Endodermal cell (in vitro differentiated cells): ENCODE data around the gene LEKR1. TPM values are rescaled to one million over a fixed set of nuclear protein-coding genes. Genes with fewer than 3 reads are reported as not detected.

Experiments
- DNase-seq: peaks from one replicate; pipeline ENCODE4 v3.0.0-alpha.2; 2017
- H3K27ac ChIP-seq: 2 replicates; pipeline ENCODE4 v1.5.1; 2013; ENCODE audit warnings: mild to moderate bottlenecking, low read depth, low read length, moderate library complexity
- H3K27me3 ChIP-seq: 2 replicates; pipeline ENCODE4 v1.6.1; 2013; ENCODE audit warnings: mild to moderate bottlenecking, low read length, moderate library complexity; ENCODE audit not compliant: insufficient read depth, control insufficient read depth, poor library complexity, severe bottlenecking
- H3K36me3 ChIP-seq: 2 replicates; pipeline ENCODE4 v1.7.0; 2013; ENCODE audit warnings: mild to moderate bottlenecking, low read length, moderate library complexity; ENCODE audit not compliant: control insufficient read depth, insufficient read depth
- H3K4me1 ChIP-seq: one replicate; pipeline ENCODE4 v1.7.0; 2013; ENCODE audit warnings: low read length; ENCODE audit not compliant: control insufficient read depth, insufficient read depth
- H3K4me3 ChIP-seq: 2 replicates; pipeline ENCODE4 v1.5.1; 2013; ENCODE audit warnings: mild to moderate bottlenecking, low read length, moderate library complexity
- H3K9ac ChIP-seq: 2 replicates; pipeline ENCODE4 v1.6.1; 2013; ENCODE audit warnings: mild to moderate bottlenecking, low read length, moderate library complexity; ENCODE audit not compliant: poor library complexity, severe bottlenecking; ENCODE audit errors: extremely low read depth
- H3K9me3 ChIP-seq: 2 replicates; pipeline ENCODE4 v1.6.1; 2013; ENCODE audit warnings: mild to moderate bottlenecking, low read length, moderate library complexity; ENCODE audit not compliant: control insufficient read depth
- H3K27ac Mint-ChIP-seq: 2 replicates; pipeline ENCODE4 v1.8.0; 2020; ENCODE audit warnings: mixed read lengths
- H3K27me3 Mint-ChIP-seq: 2 replicates; pipeline ENCODE4 v1.8.0; 2021; ENCODE audit warnings: mild to moderate bottlenecking, mixed read lengths; ENCODE audit not compliant: insufficient read depth
- H3K36me3 Mint-ChIP-seq: 2 replicates; pipeline ENCODE4 v1.8.0; 2020; ENCODE audit warnings: low read depth, mixed read lengths
- H3K4me1 Mint-ChIP-seq: 2 replicates; pipeline ENCODE4 v1.8.0; 2020; ENCODE audit warnings: mixed read lengths
- H3K4me3 Mint-ChIP-seq: 2 replicates; pipeline ENCODE4 v1.8.0; 2020; ENCODE audit warnings: mild to moderate bottlenecking, moderate library complexity, mixed read lengths
- H3K9me3 Mint-ChIP-seq: 2 replicates; pipeline ENCODE4 v1.8.0; 2020; ENCODE audit warnings: mild to moderate bottlenecking, mixed read lengths
- WGBS, 2 experiments: methylation state at CpG; one replicate each; pipeline versions ENCODE4 v1.1.5 to v1.1.7; 2013; ENCODE audit warnings: missing lambda C conversion rate in 2 of 2, mixed read lengths in 1 of 2; ENCODE audit not compliant: insufficient coverage in 1 of 2, insufficient read length in 1 of 2; 5-methylcytosine and 5-hydroxymethylcytosine counted together
- total RNA-seq, 2 donors: library from RNA; stranded (reverse); fragmentation: NEBNext Ultra II Directional in 1 of 2; extraction: Animal tissue kit (Norgen Biotek cat#: 25700) in 1 of 2; gene quantifications; 2 replicates in 1 of 2; 3 replicates in 1 of 2; pipeline ENCODE4 v1.2.1, GENCODE V29; 2021
- TF ChIP-seq, protein P1 (sequence below): fragments of 200-600 bp; sonication (generic); conservative IDR thresholded peaks from 2 replicates; pipeline ENCODE4 v1.5.0; 2021; ENCODE audit warnings: antibody characterized with exemption, mild to moderate bottlenecking

Gene LEKR1
- total RNA-seq, 2 donors from 2014 or later, result 1.0 to 1.2 TPM

DNA sequence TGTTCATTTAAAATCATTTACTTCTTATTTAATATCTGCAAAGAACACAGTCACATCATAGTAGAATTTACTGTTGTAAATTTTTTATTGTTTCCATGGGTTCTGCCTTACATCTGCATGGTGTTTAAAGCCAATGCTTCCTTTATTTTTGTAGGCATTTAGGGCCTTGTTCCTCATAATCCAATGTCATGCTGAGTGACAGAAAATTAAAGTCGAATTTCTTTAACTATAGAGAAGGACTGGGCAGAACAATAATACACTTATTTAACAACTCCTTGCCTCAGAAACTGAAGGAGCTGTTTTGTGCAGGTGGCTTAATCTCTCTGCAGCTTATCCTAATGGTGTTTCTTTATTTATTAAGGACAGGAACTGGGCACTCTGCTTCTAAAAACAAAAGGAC, 149.6 kb downstream of the LEKR1 start:
- peaks cover 1% of the 10 kb centered on the region for H3K9me3 Mint-ChIP-seq
- H3K9me3 ChIP-seq, result peaks cover 3% of the 10 kb centered on the region
- DNase-seq, result no peak
- H3K4me3 Mint-ChIP-seq, result no peak overlapping the region
- H3K4me3 ChIP-seq, result no peak overlapping the region
- no peaks in the 10 kb centered on the region for H3K36me3 ChIP-seq
- peaks cover 14% of the 10 kb centered on the region for H3K4me1 Mint-ChIP-seq
- H3K36me3 Mint-ChIP-seq, result no peaks in the 10 kb centered on the region
- no peaks in the 10 kb centered on the region for H3K27me3 ChIP-seq
- H3K27me3 Mint-ChIP-seq, result no peaks in the 10 kb centered on the region
- no peak overlapping the region for H3K27ac ChIP-seq
- no peak overlapping the region for H3K9ac ChIP-seq
- TF ChIP-seq, protein P1, sequence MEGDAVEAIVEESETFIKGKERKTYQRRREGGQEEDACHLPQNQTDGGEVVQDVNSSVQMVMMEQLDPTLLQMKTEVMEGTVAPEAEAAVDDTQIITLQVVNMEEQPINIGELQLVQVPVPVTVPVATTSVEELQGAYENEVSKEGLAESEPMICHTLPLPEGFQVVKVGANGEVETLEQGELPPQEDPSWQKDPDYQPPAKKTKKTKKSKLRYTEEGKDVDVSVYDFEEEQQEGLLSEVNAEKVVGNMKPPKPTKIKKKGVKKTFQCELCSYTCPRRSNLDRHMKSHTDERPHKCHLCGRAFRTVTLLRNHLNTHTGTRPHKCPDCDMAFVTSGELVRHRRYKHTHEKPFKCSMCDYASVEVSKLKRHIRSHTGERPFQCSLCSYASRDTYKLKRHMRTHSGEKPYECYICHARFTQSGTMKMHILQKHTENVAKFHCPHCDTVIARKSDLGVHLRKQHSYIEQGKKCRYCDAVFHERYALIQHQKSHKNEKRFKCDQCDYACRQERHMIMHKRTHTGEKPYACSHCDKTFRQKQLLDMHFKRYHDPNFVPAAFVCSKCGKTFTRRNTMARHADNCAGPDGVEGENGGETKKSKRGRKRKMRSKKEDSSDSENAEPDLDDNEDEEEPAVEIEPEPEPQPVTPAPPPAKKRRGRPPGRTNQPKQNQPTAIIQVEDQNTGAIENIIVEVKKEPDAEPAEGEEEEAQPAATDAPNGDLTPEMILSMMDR, result no peak
- H3K4me1 ChIP-seq, result peaks cover 11% of the 10 kb centered on the region
- WGBS, 2 experiments, result 91% methylated on average over 1 of the region's 1 CpG; no CpG with 5 or more reads in 1 of the 2 experiments
- no peak overlapping the region for H3K27ac Mint-ChIP-seq

DNA sequence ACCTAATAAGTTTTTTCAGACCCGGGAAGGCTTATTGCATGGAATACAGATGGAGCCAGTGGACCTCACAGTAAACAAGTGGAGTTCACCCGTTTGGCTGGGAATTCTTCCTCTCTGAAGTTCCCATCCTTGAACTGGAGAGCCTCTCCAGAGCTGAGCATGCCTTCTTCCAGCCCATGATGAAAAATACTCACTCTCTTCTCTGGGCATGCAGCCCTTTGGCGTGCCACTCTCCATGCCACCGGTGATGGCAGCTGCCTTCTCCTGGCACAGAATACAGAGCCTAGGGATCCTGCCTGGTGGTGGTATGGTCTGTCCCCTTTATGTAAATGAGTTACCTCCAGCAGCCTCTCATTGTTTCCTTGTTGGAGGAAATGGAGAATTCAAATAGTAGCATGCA, 150.8 kb downstream of the LEKR1 start:
- Mint-ChIP-seq H3K27me3 (no peaks in the 10 kb centered on the region), H3K36me3 (no peaks in the 10 kb centered on the region), H3K27ac (no peak overlapping the region), H3K4me1 (peaks cover 14% of the 10 kb centered on the region), H3K9me3 (no peaks in the 10 kb centered on the region), H3K4me3 (no peak overlapping the region)
- Histone ChIP-seq H3K27ac (no peak overlapping the region), H3K4me3 (no peak overlapping the region), H3K9ac (no peak overlapping the region), H3K27me3 (no peaks in the 10 kb centered on the region), H3K9me3 (peaks cover 4% of the 10 kb centered on the region), H3K36me3 (no peaks in the 10 kb centered on the region), H3K4me1 (peaks cover 11% of the 10 kb centered on the region)
- 91 to 97% methylated on average over 4 of the region's 4 CpGs for WGBS, 2 experiments
- DNase-seq, result no peak
- TF ChIP-seq, protein P1, result no peak

DNA sequence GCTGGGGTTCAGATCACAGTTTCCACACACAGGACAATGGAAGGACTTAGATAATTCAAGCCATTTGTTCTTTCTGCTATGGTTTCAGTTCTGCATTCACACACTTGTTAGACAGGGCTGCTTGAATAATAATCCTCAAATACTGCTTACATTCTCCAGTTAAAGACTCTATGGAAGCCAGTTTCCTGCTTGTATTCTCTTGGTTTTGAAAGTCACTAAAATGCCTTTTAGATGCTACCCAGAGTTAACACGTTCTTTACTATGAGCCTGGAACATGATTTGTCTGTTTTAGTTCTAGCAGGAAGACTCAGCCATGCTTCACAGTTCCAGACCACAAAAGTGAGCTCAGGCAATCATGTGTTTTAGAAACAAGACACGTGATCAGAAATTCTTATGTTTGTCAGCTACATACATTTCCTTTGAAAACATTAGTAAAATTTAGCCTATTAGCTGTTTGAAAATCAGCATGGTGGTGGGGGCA, 152.4 kb downstream of the LEKR1 start:
- 87 to 94% methylated on average over 2 of the region's 2 CpGs for WGBS, 2 experiments
- no peak overlapping the region for H3K4me3 Mint-ChIP-seq

More for the DNA sequence above, 152.4 kb downstream of the LEKR1 start:
- Mint-ChIP-seq H3K27ac (no peak overlapping the region), H3K36me3 (no peaks in the 10 kb centered on the region), H3K4me1 (peaks cover 20% of the 10 kb centered on the region), H3K9me3 (no peaks in the 10 kb centered on the region), H3K27me3 (no peaks in the 10 kb centered on the region)
- TF ChIP-seq, protein P1, result no peak
- no peak overlapping the region for H3K9ac ChIP-seq
- H3K9me3 ChIP-seq, result peaks cover 9% of the 10 kb centered on the region
- DNase-seq, result no peak
- peaks cover 14% of the 10 kb centered on the region for H3K4me1 ChIP-seq
- H3K27ac ChIP-seq, result no peak overlapping the region
- H3K27me3 ChIP-seq, result no peaks in the 10 kb centered on the region
- H3K36me3 ChIP-seq, result no peaks in the 10 kb centered on the region
- H3K4me3 ChIP-seq, result no peak overlapping the region
